ENCODE measurements around the gene KLK8.

- TF ChIP-seq CTCF (IDR thresholded peaks at IDR 0.05; ENCODE audit: insufficient read depth, low read depth, low read length) (no peak), EZH2 (IDR thresholded peaks at IDR 0.05; ENCODE audit: insufficient read depth, low read length) (no peak)
Observed at GRCh38 chr19:51034704-51035103, 33.3 kb upstream of the KLK8 start, which contains the start of gene KLK12.

Measured in astrocyte (in vitro differentiated cells and primary cell).